DOHH2 (cell line): ENCODE measurements around the gene ZNF280C.

Source experiments
- H3F3A ChIP-seq: fragments of 200-600 bp; sonication (generic), shearing (Covaris generic); 2 replicates; pipeline ENCODE4 v1.6.0; 2016; ENCODE audit warnings: antibody characterized with exemption, mild to moderate bottlenecking; ENCODE audit not compliant: control insufficient read depth, insufficient read depth
- H3K27ac ChIP-seq: fragments of 200-600 bp; sonication (generic); 2 replicates; pipeline ENCODE4 v1.5.1; 2014; ENCODE audit warnings: low read depth, mild to moderate bottlenecking, low read length, moderate library complexity
- H3K27me3 ChIP-seq: fragments of 200-600 bp; sonication (generic); 2 replicates; pipeline ENCODE4 v1.6.1; 2014; ENCODE audit warnings: mild to moderate bottlenecking, low read length, mixed read lengths; ENCODE audit not compliant: control insufficient read depth
- H3K36me3 ChIP-seq: fragments of 200-600 bp; sonication (generic); 2 replicates; pipeline ENCODE4 v1.6.1; 2014; ENCODE audit warnings: mild to moderate bottlenecking, low read length, moderate library complexity, mixed read lengths; ENCODE audit not compliant: control insufficient read depth
- H3K4me1 ChIP-seq: fragments of 200-600 bp; sonication (generic); 2 replicates; pipeline ENCODE4 v1.6.1; 2014; ENCODE audit warnings: mild to moderate bottlenecking, low read length, mixed read lengths; ENCODE audit not compliant: control insufficient read depth
- H3K4me2 ChIP-seq: fragments of 200-600 bp; sonication (generic); 2 replicates; pipeline ENCODE4 v1.6.0; 2014; ENCODE audit warnings: mild to moderate bottlenecking, low read length, moderate library complexity
- H3K4me3 ChIP-seq: fragments of 200-600 bp; sonication (generic); 2 replicates; pipeline ENCODE4 v1.5.1; 2014; ENCODE audit warnings: mild to moderate bottlenecking, low read length, mixed read lengths
- H3K79me2 ChIP-seq: fragments of 200-600 bp; sonication (generic); 2 replicates; pipeline ENCODE4 v1.6.1; 2014; ENCODE audit warnings: mild to moderate bottlenecking, low read length, mixed read lengths; ENCODE audit not compliant: control insufficient read depth
- H3K9me2 ChIP-seq: fragments of 200-600 bp; sonication (generic); replicated peaks from 2 replicates; pipeline ENCODE4 v1.6.1; 2014; ENCODE audit warnings: mild to moderate bottlenecking, low read length, mixed read lengths; ENCODE audit not compliant: control insufficient read depth
- H3K9me3 ChIP-seq: fragments of 200-600 bp; sonication (generic); 2 replicates; pipeline ENCODE4 v1.6.1; 2014; ENCODE audit warnings: antibody characterized with exemption, low read length, mixed read lengths; ENCODE audit not compliant: control insufficient read depth, insufficient read depth
- H4K20me1 ChIP-seq: fragments of 200-600 bp; sonication (generic); 2 replicates; pipeline ENCODE4 v1.6.0; 2014; ENCODE audit warnings: low read depth, mild to moderate bottlenecking, antibody characterized with exemption, low read length, moderate library complexity; ENCODE audit not compliant: control insufficient read depth, insufficient read depth
- EZH2phosphoT487 ChIP-seq: fragments of 200-600 bp; sonication (generic); IDR thresholded peaks from 2 replicates; pipeline ENCODE4 v1.6.1; 2017; ENCODE audit warnings: borderline replicate concordance, mild to moderate bottlenecking, antibody characterized with exemption, low read length, moderate library complexity, mixed read lengths
- TF ChIP-seq, protein P1 (sequence below): fragments of 200-600 bp; sonication (generic); IDR thresholded peaks from one replicate; pipeline ENCODE4 v1.5.1; 2014; ENCODE audit warnings: antibody characterized with exemption, mild to moderate bottlenecking, low read depth, low read length; ENCODE audit not compliant: poor library complexity, severe bottlenecking

The ZNF280C gene

DNA sequence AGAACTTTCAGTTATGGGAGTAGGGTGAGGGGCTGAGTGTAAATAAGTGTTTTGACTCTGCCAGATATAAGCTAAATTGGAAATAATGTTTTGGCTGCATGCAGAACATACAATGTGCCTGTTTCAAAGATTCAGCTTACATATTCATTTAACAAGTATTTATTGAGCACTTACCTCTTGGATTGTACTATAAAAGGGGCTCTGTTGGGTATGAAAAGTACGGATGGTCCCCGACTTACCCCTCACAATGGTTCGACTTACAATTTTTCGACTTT is 102.3 kb downstream of the ZNF280C start:
- Histone ChIP-seq H3F3A (no peaks in the 10 kb centered on the region), H3K4me3 (peak overlapping the region; percentile 81), H3K27me3 (no peaks in the 10 kb centered on the region), H3K36me3 (peaks cover 4% of the 10 kb centered on the region; the same call in 1 of the 2 replicates), H4K20me1 (no peaks in the 10 kb centered on the region), H3K9me3 (no peaks in the 10 kb centered on the region), H3K4me2 (peak overlapping the region; percentile 86), H3K27ac (peak overlapping the region; percentile 86), H3K4me1 (peaks cover 40% of the 10 kb centered on the region), H3K79me2 (peaks cover 64% of the 10 kb centered on the region), H3K9me2 (no peaks in the 10 kb centered on the region)
- TF ChIP-seq EZH2phosphoT487 = no peak

DNA sequence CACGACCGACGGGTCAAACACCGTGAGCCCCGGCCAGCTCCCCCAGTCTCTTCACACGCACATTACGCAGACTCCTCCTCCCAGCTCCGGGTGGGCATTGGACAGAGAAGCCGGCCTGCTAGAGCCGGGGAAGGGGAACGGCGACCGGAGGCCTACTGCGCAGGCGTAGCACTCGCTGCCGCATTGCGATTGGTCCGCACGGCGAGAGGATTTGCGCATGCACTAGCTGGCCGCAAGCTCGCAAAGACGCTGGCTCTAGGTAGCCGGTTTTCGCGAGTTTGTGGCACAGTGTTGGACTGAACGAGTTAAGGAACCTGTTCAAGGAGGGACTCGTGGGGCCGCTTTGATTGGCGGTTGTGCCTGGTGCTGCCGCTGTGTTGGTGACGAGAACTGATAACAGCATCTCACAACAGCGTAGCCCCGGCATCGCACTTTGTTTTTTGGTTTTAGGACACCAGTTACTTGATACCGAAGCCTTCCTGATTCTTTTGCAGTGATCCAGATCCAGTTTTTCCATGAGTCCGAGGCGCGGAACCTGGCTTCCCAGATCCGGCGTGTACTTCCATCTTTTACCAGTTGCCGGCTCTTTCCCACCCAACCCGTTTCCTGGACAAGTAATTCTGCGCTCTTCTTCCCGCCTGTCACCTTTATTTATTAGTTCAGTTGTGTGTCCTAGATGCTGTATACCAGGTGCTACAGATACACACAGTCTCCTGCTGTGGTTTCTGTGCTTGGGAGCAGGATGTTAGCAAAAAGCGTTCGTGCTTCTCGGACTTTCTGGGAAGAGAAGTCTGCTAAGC is 102.8 kb downstream of the ZNF280C start, which contains the start of gene AIFM1:
Gene AIFM1, minus strand, starts transcription at position 139 of the 800 bp plus-strand sequence. CDS start 185 bp downstream, outside the sequence.
- no peak for TF ChIP-seq EZH2phosphoT487
- TF ChIP-seq, protein P1, sequence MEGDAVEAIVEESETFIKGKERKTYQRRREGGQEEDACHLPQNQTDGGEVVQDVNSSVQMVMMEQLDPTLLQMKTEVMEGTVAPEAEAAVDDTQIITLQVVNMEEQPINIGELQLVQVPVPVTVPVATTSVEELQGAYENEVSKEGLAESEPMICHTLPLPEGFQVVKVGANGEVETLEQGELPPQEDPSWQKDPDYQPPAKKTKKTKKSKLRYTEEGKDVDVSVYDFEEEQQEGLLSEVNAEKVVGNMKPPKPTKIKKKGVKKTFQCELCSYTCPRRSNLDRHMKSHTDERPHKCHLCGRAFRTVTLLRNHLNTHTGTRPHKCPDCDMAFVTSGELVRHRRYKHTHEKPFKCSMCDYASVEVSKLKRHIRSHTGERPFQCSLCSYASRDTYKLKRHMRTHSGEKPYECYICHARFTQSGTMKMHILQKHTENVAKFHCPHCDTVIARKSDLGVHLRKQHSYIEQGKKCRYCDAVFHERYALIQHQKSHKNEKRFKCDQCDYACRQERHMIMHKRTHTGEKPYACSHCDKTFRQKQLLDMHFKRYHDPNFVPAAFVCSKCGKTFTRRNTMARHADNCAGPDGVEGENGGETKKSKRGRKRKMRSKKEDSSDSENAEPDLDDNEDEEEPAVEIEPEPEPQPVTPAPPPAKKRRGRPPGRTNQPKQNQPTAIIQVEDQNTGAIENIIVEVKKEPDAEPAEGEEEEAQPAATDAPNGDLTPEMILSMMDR = no peak
- Histone ChIP-seq H3K27ac (peak within 1 kb of the TSS; percentile 86), H3K9me3 (no peaks in the 10 kb centered on the region), H4K20me1 (no peaks in the 10 kb centered on the region), H3K27me3 (no peaks in the 10 kb centered on the region), H3K4me2 (peak within 1 kb of the TSS; percentile 86), H3F3A (no peaks in the 10 kb centered on the region), H3K4me1 (peaks cover 40% of the 10 kb centered on the region), H3K79me2 (peaks cover 64% of the 10 kb centered on the region), H3K36me3 (no peaks in the 10 kb centered on the region), H3K4me3 (peak within 1 kb of the TSS; percentile 81), H3K9me2 (no peaks in the 10 kb centered on the region)

DNA sequence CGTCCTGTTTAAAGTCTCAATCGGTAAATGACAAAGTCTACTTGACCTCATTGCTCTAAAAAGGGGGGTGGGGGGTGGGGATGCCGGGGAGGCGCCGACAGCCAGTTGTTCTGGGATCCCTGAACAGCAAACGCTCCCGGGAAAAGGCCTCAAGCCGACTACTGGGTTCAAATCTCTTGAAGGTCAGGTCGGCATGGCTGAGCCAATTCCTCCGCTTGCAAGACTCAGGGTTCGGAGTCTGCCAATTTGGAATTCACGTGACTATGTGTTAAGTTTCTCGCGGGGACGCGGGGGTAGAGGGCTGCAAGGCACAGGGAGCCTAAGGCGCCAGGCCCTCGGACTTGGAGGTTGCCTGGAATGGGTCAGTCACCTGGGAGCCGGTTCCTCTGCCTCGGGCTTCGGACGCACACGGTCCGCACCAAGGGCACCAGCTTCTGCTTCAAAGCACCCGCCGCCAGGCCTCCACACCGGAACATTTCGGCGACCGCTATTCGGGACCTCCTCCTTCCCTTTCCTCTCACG is 103.5 kb downstream of the ZNF280C start:
- peak overlapping the region; percentile 86 for H3K27ac ChIP-seq
- TF ChIP-seq EZH2phosphoT487 = no peak
- TF ChIP-seq, protein P1 = no peak
- H3K27me3 ChIP-seq = no peaks in the 10 kb centered on the region

DNA sequence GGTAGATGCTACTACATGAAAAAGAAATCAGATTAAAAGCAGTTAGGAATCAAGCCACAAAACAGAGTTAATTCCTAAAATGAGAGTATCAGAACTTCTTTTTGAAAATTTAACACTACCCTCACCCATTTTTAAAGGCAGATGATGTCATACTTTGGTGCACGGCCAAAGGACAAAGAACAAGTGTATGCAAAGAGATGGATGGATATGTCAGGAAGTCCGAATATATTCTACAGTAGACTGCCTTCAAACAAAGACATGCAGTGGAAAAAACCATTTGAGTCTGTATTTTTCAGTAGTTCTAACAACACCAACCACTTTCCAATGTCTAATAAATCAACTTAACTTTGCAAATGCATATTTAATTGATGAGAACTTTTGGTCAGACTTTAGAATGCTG is 105.3 kb downstream of the ZNF280C start:
- Histone ChIP-seq H4K20me1 (no peaks in the 10 kb centered on the region), H3K9me2 (no peaks in the 10 kb centered on the region), H3K27ac (no peak overlapping the region), H3F3A (no peaks in the 10 kb centered on the region), H3K27me3 (no peaks in the 10 kb centered on the region), H3K4me1 (peaks cover 24% of the 10 kb centered on the region), H3K79me2 (peaks cover 79% of the 10 kb centered on the region), H3K9me3 (no peaks in the 10 kb centered on the region), H3K36me3 (no peaks in the 10 kb centered on the region), H3K4me3 (no peak overlapping the region), H3K4me2 (peak overlapping the region; percentile 10; the same call in 1 of the 2 replicates)
- TF ChIP-seq EZH2phosphoT487 = no peak
- TF ChIP-seq, protein P1 = no peak

More for the DNA sequence above, 103.5 kb downstream of the ZNF280C start:
- Histone ChIP-seq H4K20me1 (no peaks in the 10 kb centered on the region), H3K79me2 (peaks cover 67% of the 10 kb centered on the region), H3K4me1 (peaks cover 35% of the 10 kb centered on the region), H3K4me3 (peak overlapping the region; percentile 81), H3K9me3 (no peaks in the 10 kb centered on the region), H3F3A (no peaks in the 10 kb centered on the region), H3K4me2 (peak overlapping the region; percentile 86), H3K9me2 (no peaks in the 10 kb centered on the region), H3K36me3 (no peaks in the 10 kb centered on the region)
